ENCODE measurements around the gene LHCGR. TPM values are rescaled to one million over a fixed set of nuclear protein-coding genes. Genes with fewer than 3 reads are reported as not detected.

LHCGR gene
- total and polyA plus RNA-seq, 2 experiments from 2014 or later: 0.45 to 0.66 TPM

DNA sequence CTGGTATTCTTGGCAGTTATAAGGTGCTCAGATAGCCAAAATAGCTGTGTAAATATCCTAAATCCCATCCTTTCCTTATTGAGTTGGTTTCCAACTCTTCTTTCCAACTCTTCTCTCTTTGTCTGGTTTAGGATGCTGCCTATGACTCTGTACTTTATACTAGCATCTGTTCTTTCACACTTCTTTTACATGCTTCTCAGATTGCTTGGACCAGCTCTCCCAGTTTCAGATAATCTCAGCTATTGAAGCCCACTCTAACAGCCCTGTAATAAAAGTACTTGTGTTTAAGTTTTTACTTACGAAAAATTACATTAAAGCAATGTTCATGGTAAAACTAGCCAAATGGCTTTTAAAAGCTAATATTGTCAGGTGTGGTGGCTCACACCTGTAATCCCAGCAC is 14.7 kb upstream of the LHCGR start:
- TF ChIP-seq STAT1 (IDR thresholded peaks at IDR 0.05; ENCODE audit: unreplicated experiment) (no peak), ZNF114 (CRISPR knock-in tag; IDR thresholded peaks at IDR 0.05) (no peak), JUNB (IDR thresholded peaks at IDR 0.05; ENCODE audit: unreplicated experiment) (no peak), EZH2phosphoT487 (IDR thresholded peaks at IDR 0.05; ENCODE audit: unreplicated experiment) (no peak), POLR2AphosphoS5 (IDR thresholded peaks at IDR 0.05; ENCODE audit: low read depth) (no peak), NANOG (IDR thresholded peaks at IDR 0.05; ENCODE audit: borderline replicate concordance) (no peak), CREB1 (CRISPR knock-in tag; IDR thresholded peaks at IDR 0.05; ENCODE audit: low read depth) (no peak), ETS1 (IDR thresholded peaks at IDR 0.05) (no peak), ZNF462 (CRISPR knock-in tag; IDR thresholded peaks at IDR 0.05) (no peak), ZNF331 (CRISPR knock-in tag; IDR thresholded peaks at IDR 0.05; ENCODE audit: low read depth) (no peak), EZH2 (IDR thresholded peaks at IDR 0.05; ENCODE audit: low read depth, unreplicated experiment) (no peak)
- TF ChIP-seq, protein P1, sequence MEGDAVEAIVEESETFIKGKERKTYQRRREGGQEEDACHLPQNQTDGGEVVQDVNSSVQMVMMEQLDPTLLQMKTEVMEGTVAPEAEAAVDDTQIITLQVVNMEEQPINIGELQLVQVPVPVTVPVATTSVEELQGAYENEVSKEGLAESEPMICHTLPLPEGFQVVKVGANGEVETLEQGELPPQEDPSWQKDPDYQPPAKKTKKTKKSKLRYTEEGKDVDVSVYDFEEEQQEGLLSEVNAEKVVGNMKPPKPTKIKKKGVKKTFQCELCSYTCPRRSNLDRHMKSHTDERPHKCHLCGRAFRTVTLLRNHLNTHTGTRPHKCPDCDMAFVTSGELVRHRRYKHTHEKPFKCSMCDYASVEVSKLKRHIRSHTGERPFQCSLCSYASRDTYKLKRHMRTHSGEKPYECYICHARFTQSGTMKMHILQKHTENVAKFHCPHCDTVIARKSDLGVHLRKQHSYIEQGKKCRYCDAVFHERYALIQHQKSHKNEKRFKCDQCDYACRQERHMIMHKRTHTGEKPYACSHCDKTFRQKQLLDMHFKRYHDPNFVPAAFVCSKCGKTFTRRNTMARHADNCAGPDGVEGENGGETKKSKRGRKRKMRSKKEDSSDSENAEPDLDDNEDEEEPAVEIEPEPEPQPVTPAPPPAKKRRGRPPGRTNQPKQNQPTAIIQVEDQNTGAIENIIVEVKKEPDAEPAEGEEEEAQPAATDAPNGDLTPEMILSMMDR (conservative IDR thresholded peaks at IDR 0.05; ENCODE audit: low read depth in 2 of 2): no peak
- TF ChIP-seq, protein P2, sequence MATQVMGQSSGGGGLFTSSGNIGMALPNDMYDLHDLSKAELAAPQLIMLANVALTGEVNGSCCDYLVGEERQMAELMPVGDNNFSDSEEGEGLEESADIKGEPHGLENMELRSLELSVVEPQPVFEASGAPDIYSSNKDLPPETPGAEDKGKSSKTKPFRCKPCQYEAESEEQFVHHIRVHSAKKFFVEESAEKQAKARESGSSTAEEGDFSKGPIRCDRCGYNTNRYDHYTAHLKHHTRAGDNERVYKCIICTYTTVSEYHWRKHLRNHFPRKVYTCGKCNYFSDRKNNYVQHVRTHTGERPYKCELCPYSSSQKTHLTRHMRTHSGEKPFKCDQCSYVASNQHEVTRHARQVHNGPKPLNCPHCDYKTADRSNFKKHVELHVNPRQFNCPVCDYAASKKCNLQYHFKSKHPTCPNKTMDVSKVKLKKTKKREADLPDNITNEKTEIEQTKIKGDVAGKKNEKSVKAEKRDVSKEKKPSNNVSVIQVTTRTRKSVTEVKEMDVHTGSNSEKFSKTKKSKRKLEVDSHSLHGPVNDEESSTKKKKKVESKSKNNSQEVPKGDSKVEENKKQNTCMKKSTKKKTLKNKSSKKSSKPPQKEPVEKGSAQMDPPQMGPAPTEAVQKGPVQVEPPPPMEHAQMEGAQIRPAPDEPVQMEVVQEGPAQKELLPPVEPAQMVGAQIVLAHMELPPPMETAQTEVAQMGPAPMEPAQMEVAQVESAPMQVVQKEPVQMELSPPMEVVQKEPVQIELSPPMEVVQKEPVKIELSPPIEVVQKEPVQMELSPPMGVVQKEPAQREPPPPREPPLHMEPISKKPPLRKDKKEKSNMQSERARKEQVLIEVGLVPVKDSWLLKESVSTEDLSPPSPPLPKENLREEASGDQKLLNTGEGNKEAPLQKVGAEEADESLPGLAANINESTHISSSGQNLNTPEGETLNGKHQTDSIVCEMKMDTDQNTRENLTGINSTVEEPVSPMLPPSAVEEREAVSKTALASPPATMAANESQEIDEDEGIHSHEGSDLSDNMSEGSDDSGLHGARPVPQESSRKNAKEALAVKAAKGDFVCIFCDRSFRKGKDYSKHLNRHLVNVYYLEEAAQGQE (IDR thresholded peaks at IDR 0.05; ENCODE audit: unreplicated experiment): no peak
- Histone ChIP-seq H3K36me3 (ENCODE audit: insufficient read depth) (no peaks in the 10 kb centered on the region), H3K4me2 (no peak overlapping the region), H4K20me1 (replicated peaks; ENCODE audit: insufficient read depth) (no peaks in the 10 kb centered on the region), H3K4me3 (no peak overlapping the region), H3F3A (replicated peaks; ENCODE audit: low read depth) (no peaks in the 10 kb centered on the region), H3K27me3 (ENCODE audit: insufficient read depth) (no peaks in the 10 kb centered on the region), H2AFZ (no peak overlapping the region), H3K4me1 (ENCODE audit: insufficient read depth) (peaks cover 11% of the 10 kb centered on the region), H3K27ac (ENCODE audit: low read depth) (no peak overlapping the region), H3K9me2 (ENCODE audit: insufficient read depth) (0 out of 2 replicates have a peak, but pooled peaks cover 8% of the 10 kb centered on the region), H3K79me2 (replicated peaks; ENCODE audit: insufficient read depth) (no peaks in the 10 kb centered on the region)
- no peaks in the 10 kb centered on the region for H3K36me3 Mint-ChIP-seq (ENCODE audit: low read depth)
- peaks cover 17% of the 10 kb centered on the region for H3K4me1 Mint-ChIP-seq
- no peaks in the 10 kb centered on the region for H3K27me3 Mint-ChIP-seq (ENCODE audit: insufficient read depth, low read depth, poor library complexity)
- no peak overlapping the region for H3K4me3 Mint-ChIP-seq
- no peak overlapping the region for H3K27ac Mint-ChIP-seq
- DNase-seq (ENCODE audit: low spot score) (no peak), ATAC-seq (no peak)
- H3K9me3 Mint-ChIP-seq: no peaks in the 10 kb centered on the region

Data from GM23338 (cell line).